GM19452 (cell line): Measurements from ENCODE around the gene TUBG1.
"Not testable (repeated sequence)": the region's sequence is repeated elsewhere in the genome, so short reads cannot be mapped to it uniquely, and the experiment has no call there.

Experiments
- ATAC-seq: cut with Tn5 transposase; IDR thresholded peaks from one replicate; pipeline ENCODE4 v1.9.1; 2021; ENCODE audit not compliant: unreplicated experiment

The TUBG1 gene

GRCh38 chr17:42621987-42622386, 12.5 kb downstream of the TUBG1 start:
- ATAC-seq: not testable (repeated sequence)

GRCh38 chr17:42623271-42623670, 13.8 kb downstream of the TUBG1 start:
- no peak for ATAC-seq

GRCh38 chr17:42623732-42624596, 14.5 kb downstream of the TUBG1 start:
- ATAC-seq: no peak

- not testable (repeated sequence) for ATAC-seq
These were observed 17.7 kb downstream of the TUBG1 start for GRCh38 chr17:42627032-42627764.

- ATAC-seq: no peak
These were observed 20.0 kb downstream of the TUBG1 start for GRCh38 chr17:42629411-42630009.

GRCh38 chr17:42632949-42633444, 23.5 kb downstream of the TUBG1 start:
- no peak for ATAC-seq

GRCh38 chr17:42639525-42640113, 30.1 kb downstream of the TUBG1 start:
- no peak for ATAC-seq

- ATAC-seq: no peak
These were observed 30.6 kb downstream of the TUBG1 start for GRCh38 chr17:42640121-42640520.

GRCh38 chr17:42642336-42642735, 32.9 kb downstream of the TUBG1 start:
- ATAC-seq: no peak

- ATAC-seq: no peak
These were observed 38.3 kb downstream of the TUBG1 start for GRCh38 chr17:42647778-42648177.

GRCh38 chr17:42651392-42651791, 41.9 kb downstream of the TUBG1 start:
- ATAC-seq: no peak

GRCh38 chr17:42653179-42654124, 44.0 kb downstream of the TUBG1 start:
- ATAC-seq: no peak

GRCh38 chr17:42655528-42655927, 46.0 kb downstream of the TUBG1 start:
- ATAC-seq: no peak

- no peak for ATAC-seq
These were observed 48.5 kb downstream of the TUBG1 start for GRCh38 chr17:42657824-42658588.

GRCh38 chr17:42659079-42659931, 49.8 kb downstream of the TUBG1 start, which contains the start of gene TUBG2:
TUBG2 (plus strand) TSS chr17:42659284; CDS start chr17:42659504, 220 bp downstream.
- no peak for ATAC-seq

- ATAC-seq: not testable (repeated sequence)
These were observed 50.4 kb downstream of the TUBG1 start for GRCh38 chr17:42659932-42660274.

- ATAC-seq: no peak
These were observed 51.3 kb downstream of the TUBG1 start for GRCh38 chr17:42660692-42661345.
